Muscle of back (tissue), 11 donors: ENCODE data around the gene CMSS1. TPM values are rescaled to one million over a fixed set of nuclear protein-coding genes. Genes with fewer than 3 reads are reported as not detected.

Source experiments
- DNase-seq, 3 donors: peaks; one replicate each; pipeline versions ENCODE4 v3.0.0 to v3.0.0-alpha.2; 2013
- polyA plus RNA-seq, 10 donors: library from polyadenylated mRNA; unstranded; fragments of 120-200 nt; gene quantifications; one replicate each; pipeline ENCODE4 v1.2.1, GENCODE V29; 2013; ENCODE audit not compliant: insufficient read length in 10 of 10

Gene CMSS1
- polyA plus RNA-seq, 10 donors = 26.9 to 37.8 (median 29.3) TPM

GRCh38 chr3:100100425-100100824 is 282.8 kb downstream of the CMSS1 start:
- DNase-seq = peak in 1 of 3 donors; percentile 40

GRCh38 chr3:100102757-100103156 is 285.1 kb downstream of the CMSS1 start:
- no peak for DNase-seq

GRCh38 chr3:100103558-100104441 is 286.1 kb downstream of the CMSS1 start:
- DNase-seq = no peak

GRCh38 chr3:100104442-100104798 is 286.8 kb downstream of the CMSS1 start:
- no peak for DNase-seq

GRCh38 chr3:100104817-100105413 is 287.3 kb downstream of the CMSS1 start:
- DNase-seq = no peak

GRCh38 chr3:100105501-100105900 is 287.8 kb downstream of the CMSS1 start:
- no peak for DNase-seq

- DNase-seq = no peak
Measured at GRCh38 chr3:100106094-100106493, 288.4 kb downstream of the CMSS1 start.

GRCh38 chr3:100106531-100107141 is 289.0 kb downstream of the CMSS1 start:
- no peak for DNase-seq

GRCh38 chr3:100107221-100107814 is 289.7 kb downstream of the CMSS1 start:
- DNase-seq = peak in 1 of 3 donors; percentile 67

- DNase-seq = no peak
Measured at GRCh38 chr3:100108464-100109079, 290.9 kb downstream of the CMSS1 start.

GRCh38 chr3:100110162-100110561 is 292.5 kb downstream of the CMSS1 start:
- DNase-seq = no peak

- DNase-seq = no peak
Measured at GRCh38 chr3:100111728-100112127, 294.1 kb downstream of the CMSS1 start.

GRCh38 chr3:100113723-100114412 is 296.2 kb downstream of the CMSS1 start:
- no peak for DNase-seq

- DNase-seq = peak in 1 of 3 donors; percentile 62
Measured at GRCh38 chr3:100114413-100115030, 296.9 kb downstream of the CMSS1 start, which contains the start of gene FILIP1L. FILIP1L (minus strand) TSS chr3:100114501.

- DNase-seq = peak in 1 of 3 donors; percentile 51
Measured at GRCh38 chr3:100117093-100117492, 299.4 kb downstream of the CMSS1 start.

- peak in 2 of 3 donors; percentile 37 to 77 for DNase-seq
Measured at GRCh38 chr3:100120012-100120411, 302.4 kb downstream of the CMSS1 start.

GRCh38 chr3:100120693-100121092 is 303.0 kb downstream of the CMSS1 start:
- no peak for DNase-seq

GRCh38 chr3:100122321-100122720 is 304.7 kb downstream of the CMSS1 start:
- DNase-seq = no peak

GRCh38 chr3:100123112-100123511 is 305.4 kb downstream of the CMSS1 start:
- DNase-seq = no peak

GRCh38 chr3:100124201-100124761 is 306.6 kb downstream of the CMSS1 start:
- DNase-seq = peak; percentile 49 to 77 (median 55)
